ENCODE measurements around the gene NPNT.

DNA sequence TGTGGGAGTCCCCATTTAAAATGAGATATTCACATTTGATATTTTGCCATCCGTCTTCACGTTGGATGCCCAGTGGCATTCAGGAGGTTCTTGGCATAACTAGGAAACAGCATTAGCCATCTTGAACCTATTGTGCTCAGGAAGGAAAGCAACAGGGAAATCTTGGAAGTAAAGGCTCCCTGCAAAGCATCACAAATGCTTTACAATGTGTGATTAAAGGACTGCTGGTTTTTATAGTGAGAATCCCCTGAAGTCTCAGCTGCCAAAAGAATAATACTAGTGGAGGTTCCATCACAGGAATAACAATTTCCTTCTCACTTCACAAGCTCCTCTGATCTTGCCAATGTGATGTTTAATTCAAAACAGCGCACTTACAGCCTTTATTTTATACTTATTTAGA, 49.7 kb upstream of the NPNT start:
- TF ChIP-seq, protein P1, sequence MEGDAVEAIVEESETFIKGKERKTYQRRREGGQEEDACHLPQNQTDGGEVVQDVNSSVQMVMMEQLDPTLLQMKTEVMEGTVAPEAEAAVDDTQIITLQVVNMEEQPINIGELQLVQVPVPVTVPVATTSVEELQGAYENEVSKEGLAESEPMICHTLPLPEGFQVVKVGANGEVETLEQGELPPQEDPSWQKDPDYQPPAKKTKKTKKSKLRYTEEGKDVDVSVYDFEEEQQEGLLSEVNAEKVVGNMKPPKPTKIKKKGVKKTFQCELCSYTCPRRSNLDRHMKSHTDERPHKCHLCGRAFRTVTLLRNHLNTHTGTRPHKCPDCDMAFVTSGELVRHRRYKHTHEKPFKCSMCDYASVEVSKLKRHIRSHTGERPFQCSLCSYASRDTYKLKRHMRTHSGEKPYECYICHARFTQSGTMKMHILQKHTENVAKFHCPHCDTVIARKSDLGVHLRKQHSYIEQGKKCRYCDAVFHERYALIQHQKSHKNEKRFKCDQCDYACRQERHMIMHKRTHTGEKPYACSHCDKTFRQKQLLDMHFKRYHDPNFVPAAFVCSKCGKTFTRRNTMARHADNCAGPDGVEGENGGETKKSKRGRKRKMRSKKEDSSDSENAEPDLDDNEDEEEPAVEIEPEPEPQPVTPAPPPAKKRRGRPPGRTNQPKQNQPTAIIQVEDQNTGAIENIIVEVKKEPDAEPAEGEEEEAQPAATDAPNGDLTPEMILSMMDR (IDR thresholded peaks at IDR 0.05): no peak
- no peak for TF ChIP-seq POLR2A (IDR thresholded peaks at IDR 0.05; ENCODE audit: low read depth)
- no peak for TF ChIP-seq EP300 (IDR thresholded peaks at IDR 0.05)
